ENCODE data around the gene B3GALT6. TPM values are rescaled to one million over a fixed set of nuclear protein-coding genes. Genes with fewer than 3 reads are reported as not detected.

Gene B3GALT6
- total RNA-seq, 1 experiment from 2014 or later, result 20.0 TPM

- TF ChIP-seq NR1H2 (CRISPR knock-in tag; IDR thresholded peaks at IDR 0.05), result no peak
- no peak for TF ChIP-seq MXD4 (CRISPR knock-in tag; IDR thresholded peaks at IDR 0.05; ENCODE audit: borderline replicate concordance)
- no peak for TF ChIP-seq STAT6 (CRISPR knock-in tag; conservative IDR thresholded peaks at IDR 0.05; ENCODE audit: low read depth)
- TF ChIP-seq ZNF232 (CRISPR knock-in tag; IDR thresholded peaks at IDR 0.05), result no peak
- no peak for TF ChIP-seq SMAD4 (CRISPR knock-in tag; IDR thresholded peaks at IDR 0.05)
- TF ChIP-seq, protein P1, sequence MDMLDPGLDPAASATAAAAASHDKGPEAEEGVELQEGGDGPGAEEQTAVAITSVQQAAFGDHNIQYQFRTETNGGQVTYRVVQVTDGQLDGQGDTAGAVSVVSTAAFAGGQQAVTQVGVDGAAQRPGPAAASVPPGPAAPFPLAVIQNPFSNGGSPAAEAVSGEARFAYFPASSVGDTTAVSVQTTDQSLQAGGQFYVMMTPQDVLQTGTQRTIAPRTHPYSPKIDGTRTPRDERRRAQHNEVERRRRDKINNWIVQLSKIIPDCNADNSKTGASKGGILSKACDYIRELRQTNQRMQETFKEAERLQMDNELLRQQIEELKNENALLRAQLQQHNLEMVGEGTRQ (CRISPR knock-in tag; IDR thresholded peaks at IDR 0.05), result no peak
- TF ChIP-seq ZBTB21 (CRISPR knock-in tag; IDR thresholded peaks at IDR 0.05; ENCODE audit: borderline replicate concordance), result no peak
- no peak for TF ChIP-seq SP1 (CRISPR knock-in tag; conservative IDR thresholded peaks at IDR 0.05)
- TF ChIP-seq ZNF671 (CRISPR knock-in tag; IDR thresholded peaks at IDR 0.05), result no peak
- TF ChIP-seq JAZF1 (CRISPR knock-in tag; IDR thresholded peaks at IDR 0.05), result no peak
- no peak for TF ChIP-seq ETV6 (CRISPR knock-in tag; IDR thresholded peaks at IDR 0.05)
- TF ChIP-seq SMAD3 (CRISPR knock-in tag; IDR thresholded peaks at IDR 0.05; ENCODE audit: borderline replicate concordance), result no peak
- TF ChIP-seq CBFB (CRISPR knock-in tag; IDR thresholded peaks at IDR 0.05; ENCODE audit: low read depth), result no peak
- TF ChIP-seq, protein P2, sequence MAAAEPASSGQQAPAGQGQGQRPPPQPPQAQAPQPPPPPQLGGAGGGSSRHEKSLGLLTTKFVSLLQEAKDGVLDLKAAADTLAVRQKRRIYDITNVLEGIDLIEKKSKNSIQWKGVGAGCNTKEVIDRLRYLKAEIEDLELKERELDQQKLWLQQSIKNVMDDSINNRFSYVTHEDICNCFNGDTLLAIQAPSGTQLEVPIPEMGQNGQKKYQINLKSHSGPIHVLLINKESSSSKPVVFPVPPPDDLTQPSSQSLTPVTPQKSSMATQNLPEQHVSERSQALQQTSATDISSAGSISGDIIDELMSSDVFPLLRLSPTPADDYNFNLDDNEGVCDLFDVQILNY (CRISPR knock-in tag; IDR thresholded peaks at IDR 0.05), result no peak
- TF ChIP-seq ZNF425 (CRISPR knock-in tag; conservative IDR thresholded peaks at IDR 0.05), result no peak
- Mint-ChIP-seq H3K27ac (no peak overlapping the region), H3K4me3 (no peak overlapping the region), H3K9me3 (no peaks in the 10 kb centered on the region), H3K27me3 (ENCODE audit: low read depth) (no peaks in the 10 kb centered on the region), H3K4me1 (peaks cover 11% of the 10 kb centered on the region), H3K36me3 (peaks cover 46% of the 10 kb centered on the region)
- no peak for DNase-seq (ENCODE audit: low spot score)
- no peak for ATAC-seq
- CTCF ChIA-PET, result no interaction called here
- POLR2A ChIA-PET, result no interaction called here
Measured at GRCh38 chr1:1262758-1263157, 30.7 kb downstream of the B3GALT6 start.

DNA sequence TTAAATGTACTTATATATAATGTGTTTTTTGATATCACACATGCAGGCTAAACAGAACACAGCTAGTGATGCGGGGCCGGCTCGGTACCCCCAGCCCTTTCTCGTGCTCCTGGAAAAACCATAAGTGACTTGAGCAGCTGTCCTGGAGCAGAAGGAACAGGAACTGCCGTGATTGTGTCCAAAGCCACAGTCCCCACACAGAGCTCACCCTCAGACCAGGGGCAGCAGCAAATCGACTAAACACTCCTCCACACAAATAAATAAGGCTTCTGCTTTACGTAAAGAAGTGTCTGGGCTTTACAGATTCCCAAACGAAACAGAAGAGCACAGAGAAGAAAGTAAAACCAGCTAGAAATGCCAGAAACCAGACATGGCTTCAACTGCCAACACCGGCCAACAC is 32.0 kb downstream of the B3GALT6 start:
- ATAC-seq, result no peak
- no peak for DNase-seq (ENCODE audit: low spot score)
- TF ChIP-seq FOXK1 (CRISPR knock-in tag; IDR thresholded peaks at IDR 0.05), result no peak
- TF ChIP-seq ZNF423 (CRISPR knock-in tag; IDR thresholded peaks at IDR 0.05), result no peak
- TF ChIP-seq ZNF317 (CRISPR knock-in tag; IDR thresholded peaks at IDR 0.05; ENCODE audit: borderline replicate concordance, low read depth), result no peak
- TF ChIP-seq ZNF425 (CRISPR knock-in tag; conservative IDR thresholded peaks at IDR 0.05), result no peak
- no peak overlapping the region for H3K27ac Mint-ChIP-seq
- H3K4me3 Mint-ChIP-seq, result no peak overlapping the region
- ChIA-PET POLR2A (no interaction called here), CTCF (interaction anchor here (0.7 to 2.0 kb wide), 4 partner anchors 9 to 84 kb away, joined by 3 to 6 read pairs (median 4); partner anchors contain the start of gene UBE2J2)
- H3K4me1 Mint-ChIP-seq, result 0 out of 2 replicates have a peak, but pooled peaks cover 3% of the 10 kb centered on the region
- peaks cover 47% of the 10 kb centered on the region for H3K36me3 Mint-ChIP-seq
- no peaks in the 10 kb centered on the region for H3K9me3 Mint-ChIP-seq
- no peaks in the 10 kb centered on the region for H3K27me3 Mint-ChIP-seq (ENCODE audit: low read depth)

All from WTC11 (cell line).